ENCODE measurements around the gene POLR2I. TPM values are rescaled to one million over a fixed set of nuclear protein-coding genes. Genes with fewer than 3 reads are reported as not detected.

POLR2I gene
- total RNA-seq, 2 donors from 2014 or later = 76.9 to 121 TPM

DNA sequence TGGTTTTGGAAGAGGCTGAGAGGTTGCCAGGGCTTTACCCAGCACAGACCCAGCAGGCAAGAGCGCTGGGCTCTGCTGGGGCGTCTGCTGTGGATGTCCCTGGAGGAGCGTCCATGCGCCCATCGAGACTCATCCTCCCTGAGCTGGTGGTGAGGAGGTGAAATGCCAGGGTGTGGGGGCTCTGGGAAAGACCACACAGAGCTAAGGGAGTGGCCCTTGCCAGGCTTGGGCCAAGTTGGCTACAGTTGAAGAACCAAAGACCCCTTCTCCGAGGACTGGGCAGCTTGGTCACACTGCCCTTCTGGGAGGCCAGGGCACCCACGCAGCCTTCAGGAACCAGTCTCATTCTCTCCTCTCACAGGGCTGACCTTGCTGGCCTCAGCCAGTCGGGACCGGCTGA is 28.3 kb downstream of the POLR2I start:
- TF ChIP-seq CTCF (IDR thresholded peaks at IDR 0.05) = no peak
- Histone ChIP-seq H3K4me1 (peaks cover 0 to 6% of the 10 kb centered on the region in 2 donors), H3K27me3 (no peaks in the 10 kb centered on the region), H3K9me3 (no peaks in the 10 kb centered on the region), H3K36me3 (no peaks in the 10 kb centered on the region), H3K27ac (no peak overlapping the region), H3K4me3 (no peak overlapping the region)
- DNase-seq (ENCODE audit: low spot score) = no peak

GRCh38 chr19:36084231-36085009 is 30.3 kb downstream of the POLR2I start:
- Histone ChIP-seq H3K4me3 (no peak overlapping the region), H3K27me3 (no peaks in the 10 kb centered on the region), H3K27ac (no peak overlapping the region), H3K4me1 (peaks cover 0 to 8% of the 10 kb centered on the region in 2 donors), H3K9me3 (no peaks in the 10 kb centered on the region), H3K36me3 (no peaks in the 10 kb centered on the region)
- TF ChIP-seq CTCF (IDR thresholded peaks at IDR 0.05) = no peak
- DNase-seq (ENCODE audit: low spot score) = no peak

DNA sequence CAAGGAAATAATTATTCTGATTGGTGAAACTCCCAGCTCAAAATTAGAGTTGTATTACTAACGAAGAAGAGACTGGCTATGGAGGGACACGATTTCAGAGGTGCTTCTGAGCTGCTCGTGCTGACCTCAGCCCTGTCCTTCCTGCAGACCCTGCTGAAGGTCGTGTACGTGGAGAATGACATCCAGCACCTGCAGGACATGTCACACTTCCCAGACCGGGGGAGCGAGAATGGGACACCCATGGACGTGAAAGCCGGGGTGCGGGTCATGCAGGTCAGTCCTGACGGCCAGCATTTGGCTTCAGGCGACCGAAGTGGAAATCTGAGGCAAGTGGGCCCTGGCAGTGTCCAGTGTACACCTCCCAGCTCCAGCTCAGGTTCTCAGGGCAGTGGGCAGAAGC is 31.8 kb downstream of the POLR2I start:
- no peak overlapping the region for H3K27ac ChIP-seq
- H3K36me3 ChIP-seq = no peaks in the 10 kb centered on the region
- H3K27me3 ChIP-seq = no peaks in the 10 kb centered on the region
- no peak for DNase-seq (ENCODE audit: low spot score)
- peaks cover 0 to 8% of the 10 kb centered on the region in 2 donors for H3K4me1 ChIP-seq
- no peak for TF ChIP-seq CTCF (IDR thresholded peaks at IDR 0.05)
- no peaks in the 10 kb centered on the region for H3K9me3 ChIP-seq
- no peak overlapping the region for H3K4me3 ChIP-seq

GRCh38 chr19:36081894-36082293 is 32.8 kb downstream of the POLR2I start:
- Histone ChIP-seq H3K9me3 (no peaks in the 10 kb centered on the region), H3K27ac (no peak overlapping the region), H3K4me1 (peaks cover 0 to 8% of the 10 kb centered on the region in 2 donors), H3K4me3 (no peak overlapping the region), H3K36me3 (no peaks in the 10 kb centered on the region), H3K27me3 (no peaks in the 10 kb centered on the region)
- DNase-seq (ENCODE audit: low spot score) = no peak
- no peak for TF ChIP-seq CTCF (IDR thresholded peaks at IDR 0.05)

DNA sequence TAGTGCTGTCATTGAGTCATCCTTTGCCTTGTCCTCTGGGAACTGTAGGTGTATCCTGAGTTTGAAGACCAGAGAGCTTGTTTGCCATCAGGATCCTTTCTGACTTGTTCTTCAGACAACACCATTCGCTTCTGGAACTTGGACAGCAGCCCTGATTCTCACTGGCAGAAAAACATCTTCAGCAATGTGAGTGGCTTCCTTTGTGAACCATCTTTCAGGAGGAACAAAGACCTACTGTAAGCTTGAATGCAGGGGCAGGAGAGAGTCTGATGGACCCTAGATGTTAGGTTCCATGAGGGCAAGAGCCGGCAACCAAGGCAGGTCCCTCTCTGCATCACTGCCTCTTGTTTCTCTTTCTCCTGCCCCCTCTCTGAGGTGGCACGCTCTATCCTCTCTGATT is 33.3 kb downstream of the POLR2I start:
- no peaks in the 10 kb centered on the region for H3K9me3 ChIP-seq
- H3K27me3 ChIP-seq = no peaks in the 10 kb centered on the region
- DNase-seq (ENCODE audit: low spot score) = no peak
- no peaks in the 10 kb centered on the region for H3K36me3 ChIP-seq
- H3K4me3 ChIP-seq = no peak overlapping the region
- H3K27ac ChIP-seq = no peak overlapping the region
- H3K4me1 ChIP-seq = peaks cover 0 to 8% of the 10 kb centered on the region in 2 donors
- TF ChIP-seq CTCF (IDR thresholded peaks at IDR 0.05) = no peak

Data from right atrium auricular region (tissue), 2 donors.